ENCODE results near the gene DYNLRB1. TPM values are rescaled to one million over a fixed set of nuclear protein-coding genes. Genes with fewer than 3 reads are reported as not detected.
A peak's percentile ranks its signal among the peaks of the same experiment; 100 is the strongest.

Gene DYNLRB1
- total and polyA plus RNA-seq, 2 of the 13 experiments (the other 11 are each of a cell fraction or from before 2014, with no cell fraction given), result 140 to 244 TPM

GRCh38 chr20:34586488-34587163 lies 70.4 kb downstream of the DYNLRB1 start (continued):
- TF ChIP-seq TBX2 (CRISPR knock-in tag; IDR thresholded peaks at IDR 0.05; ENCODE audit: borderline replicate concordance), result peak; percentile 41; the same call in 1 of the 2 replicates
- TF ChIP-seq ZNF225 (CRISPR knock-in tag; IDR thresholded peaks at IDR 0.05), result no peak
- no peak for TF ChIP-seq ZSCAN22 (CRISPR knock-in tag; IDR thresholded peaks at IDR 0.05)
- TF ChIP-seq PCBP2 (optimal IDR thresholded peaks at IDR 0.05; ENCODE audit: low read depth, low read length, poor library complexity, severe bottlenecking), result no peak
- TF ChIP-seq NCOA1 (CRISPR knock-in tag; IDR thresholded peaks at IDR 0.05), result no peak
- no peak for TF ChIP-seq PRPF4 (IDR thresholded peaks at IDR 0.05; ENCODE audit: low read depth, low read length, poor library complexity, severe bottlenecking)
- TF ChIP-seq MAFF (IDR thresholded peaks at IDR 0.05; ENCODE audit: low read depth, low read length), result no peak
- no peak for TF ChIP-seq SP1 (IDR thresholded peaks at IDR 0.05)
- no peak for TF ChIP-seq SP1 (CRISPR knock-in tag; IDR thresholded peaks at IDR 0.05)
- no peak for TF ChIP-seq ZNF569 (CRISPR knock-in tag; IDR thresholded peaks at IDR 0.05; ENCODE audit: borderline replicate concordance)
- TF ChIP-seq ZBTB46 (CRISPR knock-in tag; IDR thresholded peaks at IDR 0.05; ENCODE audit: borderline replicate concordance), result no peak
- no peak for TF ChIP-seq ZNF878 (CRISPR knock-in tag; IDR thresholded peaks at IDR 0.05)
- no peak for TF ChIP-seq ZNF713 (CRISPR knock-in tag; IDR thresholded peaks at IDR 0.05)
- peak; percentile 70; the same call in 1 of the 2 replicates for TF ChIP-seq ZNF501 (CRISPR knock-in tag; IDR thresholded peaks at IDR 0.05)
- TF ChIP-seq FIP1L1 (IDR thresholded peaks at IDR 0.05; ENCODE audit: borderline replicate concordance, insufficient read depth, low read depth, low read length), result no peak
- TF ChIP-seq HNRNPLL (IDR thresholded peaks at IDR 0.05; ENCODE audit: low read depth, low read length, poor library complexity, severe bottlenecking), result no peak
- TF ChIP-seq ZNF639 (CRISPR knock-in tag; conservative IDR thresholded peaks at IDR 0.05), result no peak
- TF ChIP-seq FOXK1 (CRISPR knock-in tag; IDR thresholded peaks at IDR 0.05; ENCODE audit: borderline replicate concordance, low read depth), result 0 out of 2 replicates have a peak, but pooled peaks have one; percentile 27
- no peak for TF ChIP-seq HNRNPL (IDR thresholded peaks at IDR 0.05; ENCODE audit: low read depth, low read length)
- no peak for TF ChIP-seq NFYC (CRISPR knock-in tag; IDR thresholded peaks at IDR 0.05)
- peak; percentile 34; the same call in 1 of the 2 replicates for TF ChIP-seq ZNF331 (CRISPR knock-in tag; IDR thresholded peaks at IDR 0.05)
- peak; percentile 98 for TF ChIP-seq MEF2D (CRISPR knock-in tag; IDR thresholded peaks at IDR 0.05)
- no peak for TF ChIP-seq ZNF879 (CRISPR knock-in tag; IDR thresholded peaks at IDR 0.05)
- no peak for TF ChIP-seq ZNF740 (CRISPR knock-in tag; IDR thresholded peaks at IDR 0.05)
- no peak for TF ChIP-seq BCL3 (CRISPR knock-in tag; IDR thresholded peaks at IDR 0.05)
- no peak for TF ChIP-seq ZNF138 (CRISPR knock-in tag; IDR thresholded peaks at IDR 0.05; ENCODE audit: low read depth)

Measured in HepG2 (cell line).